HEK293 (cell line): ENCODE measurements around the gene SNUPN.
A peak's percentile ranks its signal among the peaks of the same experiment; 100 is the strongest.

Experiments
- BCL6B ChIP-seq: fragments of 450-650 bp; formaldehyde crosslinking; IDR thresholded peaks from 2 replicates; pipeline ENCODE4 v1.5.1; 2017; ENCODE audit warnings: missing biosample characterization, missing genetic modification characterization
- FEZF1 ChIP-seq: fragments of 450-650 bp; formaldehyde crosslinking; IDR thresholded peaks from 2 replicates; pipeline ENCODE4 v1.5.1; 2016; ENCODE audit warnings: missing biosample characterization, missing genetic modification characterization
- GLI4 ChIP-seq: fragments of 450-650 bp; formaldehyde crosslinking; IDR thresholded peaks from 2 replicates; pipeline ENCODE4 v1.5.1; 2016; ENCODE audit warnings: missing biosample characterization, missing genetic modification characterization
- REPIN1 ChIP-seq: fragments of 450-650 bp; formaldehyde crosslinking; IDR thresholded peaks from 2 replicates; pipeline ENCODE4 v1.5.1; 2017; ENCODE audit warnings: missing biosample characterization, missing genetic modification characterization, low read depth
- REST ChIP-seq: fragments of 450-650 bp; formaldehyde crosslinking; IDR thresholded peaks from 2 replicates; pipeline ENCODE4 v1.5.1; 2016; ENCODE audit warnings: missing biosample characterization, missing genetic modification characterization
- SP2 ChIP-seq: fragments of 450-650 bp; formaldehyde crosslinking; IDR thresholded peaks from 2 replicates; pipeline ENCODE4 v1.5.1; 2016; ENCODE audit warnings: missing biosample characterization, missing genetic modification characterization
- TCF7L2 ChIP-seq: IDR thresholded peaks from 2 replicates; pipeline ENCODE4 v1.6.1; 2011; ENCODE audit warnings: low read depth, mild to moderate bottlenecking, inconsistent platforms, low read length, moderate library complexity, borderline replicate concordance
- YY2 ChIP-seq: fragments of 450-650 bp; formaldehyde crosslinking; IDR thresholded peaks from 2 replicates; pipeline ENCODE4 v1.5.1; 2016; ENCODE audit warnings: missing biosample characterization, missing genetic modification characterization
- ZBTB1 ChIP-seq: fragments of 450-650 bp; formaldehyde crosslinking; IDR thresholded peaks from 2 replicates; pipeline ENCODE4 v1.5.1; 2016; ENCODE audit warnings: missing biosample characterization, missing genetic modification characterization
- ZBTB20 ChIP-seq: fragments of 450-650 bp; formaldehyde crosslinking; IDR thresholded peaks from 2 replicates; pipeline ENCODE4 v1.5.1; 2016; ENCODE audit warnings: missing biosample characterization, missing genetic modification characterization
- ZBTB8A ChIP-seq: fragments of 450-650 bp; formaldehyde crosslinking; IDR thresholded peaks from 2 replicates; pipeline ENCODE4 v1.5.1; 2016; ENCODE audit warnings: missing biosample characterization, missing genetic modification characterization
- ZFP3 ChIP-seq: fragments of 450-650 bp; formaldehyde crosslinking; IDR thresholded peaks from 2 replicates; pipeline ENCODE4 v1.5.1; 2016; ENCODE audit warnings: low read depth, missing biosample characterization, missing genetic modification characterization
- ZFP37 ChIP-seq: fragments of 450-650 bp; formaldehyde crosslinking; IDR thresholded peaks from 2 replicates; pipeline ENCODE4 v1.5.1; 2016; ENCODE audit warnings: missing biosample characterization, missing genetic modification characterization
- ZFP69B ChIP-seq: fragments of 450-650 bp; formaldehyde crosslinking; IDR thresholded peaks from 2 replicates; pipeline ENCODE4 v1.5.1; 2016; ENCODE audit warnings: missing biosample characterization, missing genetic modification characterization
- ZNF16 ChIP-seq: fragments of 450-650 bp; formaldehyde crosslinking; IDR thresholded peaks from 2 replicates; pipeline ENCODE4 v1.5.1; 2016; ENCODE audit warnings: low read depth, missing biosample characterization, missing genetic modification characterization
- ZNF175 ChIP-seq: fragments of 450-650 bp; formaldehyde crosslinking; IDR thresholded peaks from 2 replicates; pipeline ENCODE4 v1.5.1; 2016; ENCODE audit warnings: missing biosample characterization, missing genetic modification characterization
- ZNF18 ChIP-seq: fragments of 450-650 bp; formaldehyde crosslinking; IDR thresholded peaks from 2 replicates; pipeline ENCODE4 v1.5.1; 2016; ENCODE audit warnings: missing biosample characterization, missing genetic modification characterization
- ZNF211 ChIP-seq: fragments of 450-650 bp; formaldehyde crosslinking; IDR thresholded peaks from 2 replicates; pipeline ENCODE4 v1.5.1; 2016; ENCODE audit warnings: low read depth, missing biosample characterization, missing genetic modification characterization
- ZNF223 ChIP-seq: fragments of 450-650 bp; formaldehyde crosslinking; IDR thresholded peaks from 2 replicates; pipeline ENCODE4 v1.5.1; 2016; ENCODE audit warnings: missing biosample characterization, missing genetic modification characterization
- ZNF292 ChIP-seq: fragments of 450-650 bp; formaldehyde crosslinking; IDR thresholded peaks from 2 replicates; pipeline ENCODE4 v1.5.1; 2016; ENCODE audit warnings: low read depth, missing biosample characterization, missing genetic modification characterization, borderline replicate concordance
- ZNF335 ChIP-seq: fragments of 450-650 bp; formaldehyde crosslinking; conservative IDR thresholded peaks from 2 replicates; pipeline ENCODE4 v1.5.1; 2016; ENCODE audit warnings: missing biosample characterization, missing genetic modification characterization
- ZNF341 ChIP-seq: fragments of 450-650 bp; formaldehyde crosslinking; IDR thresholded peaks from 2 replicates; pipeline ENCODE4; 2016; ENCODE audit warnings: low read depth, missing biosample characterization, missing genetic modification characterization
- ZNF391 ChIP-seq: fragments of 450-650 bp; formaldehyde crosslinking; IDR thresholded peaks from 2 replicates; pipeline ENCODE4 v1.5.1; 2016; ENCODE audit warnings: low read depth, missing biosample characterization, missing genetic modification characterization, borderline replicate concordance
- ZNF398 ChIP-seq: fragments of 450-650 bp; formaldehyde crosslinking; IDR thresholded peaks from 2 replicates; pipeline ENCODE4 v1.5.1; 2017; ENCODE audit warnings: missing biosample characterization, missing genetic modification characterization
- ZNF548 ChIP-seq: fragments of 450-650 bp; formaldehyde crosslinking; IDR thresholded peaks from 2 replicates; pipeline ENCODE4 v1.5.1; 2016; ENCODE audit warnings: missing biosample characterization, missing genetic modification characterization
- ZNF580 ChIP-seq: fragments of 450-650 bp; formaldehyde crosslinking; IDR thresholded peaks from 2 replicates; pipeline ENCODE4 v1.5.1; 2016; ENCODE audit warnings: missing biosample characterization, missing genetic modification characterization
- ZNF600 ChIP-seq: fragments of 450-650 bp; formaldehyde crosslinking; IDR thresholded peaks from 2 replicates; pipeline ENCODE4 v1.5.1; 2016; ENCODE audit warnings: missing biosample characterization, missing genetic modification characterization
- ZNF692 ChIP-seq: fragments of 450-650 bp; formaldehyde crosslinking; IDR thresholded peaks from 2 replicates; pipeline ENCODE4 v1.5.1; 2016; ENCODE audit warnings: missing biosample characterization, missing genetic modification characterization

SNUPN gene

GRCh38 chr15:75672646-75673425, 47.3 kb upstream of the SNUPN start (continued):
- TF ChIP-seq ZNF16 (tag by site-specific recombination) (no peak), ZBTB20 (tag by site-specific recombination) (peak; percentile 49; the same call in 1 of the 2 replicates), ZNF548 (no peak), ZNF580 (no peak), ZNF600 (peak; percentile 97), ZNF211 (no peak), ZNF398 (tag by site-specific recombination) (peak; percentile 57), FEZF1 (tag by site-specific recombination) (no peak), ZFP3 (tag by site-specific recombination) (no peak), YY2 (no peak), ZFP37 (tag by site-specific recombination) (0 out of 2 replicates have a peak, but pooled peaks have one; percentile 13), TCF7L2 (no peak), ZNF692 (0 out of 2 replicates have a peak, but pooled peaks have one; percentile 57), ZNF292 (tag by site-specific recombination) (no peak), ZNF335 (tag by site-specific recombination) (peak; percentile 60), REPIN1 (tag by site-specific recombination) (no peak), ZNF341 (peak; percentile 54; the same call in 1 of the 2 replicates), ZBTB8A (tag by site-specific recombination) (no peak), ZNF391 (tag by site-specific recombination) (no peak), ZNF175 (tag by site-specific recombination) (no peak), GLI4 (tag by site-specific recombination) (no peak), ZNF223 (tag by site-specific recombination) (no peak), BCL6B (tag by site-specific recombination) (no peak), ZNF18 (peak; percentile 17; the same call in 1 of the 2 replicates), SP2 (no peak), REST (no peak), ZBTB1 (no peak), ZFP69B (tag by site-specific recombination) (peak; percentile 25; the same call in 1 of the 2 replicates)
